K562 (cell line): ENCODE measurements around the gene HNRNPF. TPM values are rescaled to one million over a fixed set of nuclear protein-coding genes. Genes with fewer than 3 reads are reported as not detected.

ENCODE experiments used
- ATAC-seq: fragments of 200-7000 bp; cut with Tn5 transposase; 3 replicates; pipeline ENCODE4 v1.9.1; 2020; ENCODE audit warnings: moderate library complexity
- BruUV-seq: library from RNA; stranded (reverse); fragments of 400-500 nt; replicated peaks from 2 replicates; lab custom pipeline; 2021; lab: Mats Ljungman, UMichigan
- CTCF ChIA-PET: fragments of 300-600 bp; formaldehyde crosslinking; extraction: SDS; loops from one replicate; lab custom pipeline; 2021; ENCODE audit warnings: low intra/inter-chr PET ratio; lab: Yijun Ruan, JAX
- POLR2A ChIA-PET: fragments of 300-600, 350-650 bp; sonication (Branson Sonifier 250); formaldehyde crosslinking; extraction: SDS; loops from one replicate; lab custom pipeline; 2021; ENCODE audit warnings: antibody characterized with exemption, inconsistent platforms; lab: Yijun Ruan, JAX
- DNase-seq, 4 experiments: peaks; one replicate each; pipeline versions ENCODE4 v3.0.0 to v3.0.0-alpha.2; 2011 to 2018; ENCODE audit warnings: low spot score in 3 of 4, mixed read lengths in 3 of 4; ENCODE audit errors: extremely low read depth in 1 of 4
- FAIRE-seq: peaks from 2 replicates; lab custom pipeline; 2011; peaks lifted over from hg19 to GRCh38; lab: Jason Lieb, UNC
- H2AFZ ChIP-seq: 2 replicates; pipeline ENCODE4 v1.6.0; 2011; ENCODE audit warnings: low read depth, low read length, control low read depth, inconsistent platforms
- H3K27ac ChIP-seq: fragments of 200-600 bp; 3 replicates; pipeline ENCODE4 v1.8.0; 2011; ENCODE audit warnings: low read depth, mild to moderate bottlenecking, control low read depth, inconsistent platforms, low read length, moderate library complexity, mixed read lengths; ENCODE audit errors: extremely low read depth
- H3K27me3 ChIP-seq, 2 experiments: fragments of 300-600 bp in 1 of 2; 2 replicates in 1 of 2; 3 replicates in 1 of 2; pipeline versions ENCODE4 v1.6.0 to v1.8.0; 2011; ENCODE audit warnings: inconsistent platforms in 2 of 2, low read length in 2 of 2, mild to moderate bottlenecking in 1 of 2, mixed read lengths in 1 of 2, moderate library complexity in 1 of 2; ENCODE audit not compliant: control insufficient read depth in 2 of 2, insufficient read depth in 2 of 2
- H3K36me3 ChIP-seq: fragments of 300-600 bp; 3 replicates; pipeline ENCODE4 v1.8.0; 2011; ENCODE audit warnings: mild to moderate bottlenecking, low read length, inconsistent platforms; ENCODE audit not compliant: control insufficient read depth, insufficient read depth
- H3K4me1 ChIP-seq, 2 experiments: fragments of 200-600 bp in 1 of 2; replicated peaks in 1 of 2; 2 replicates in 1 of 2; 3 replicates in 1 of 2; pipeline versions ENCODE4 v1.5.1 to v1.8.0; 2011; ENCODE audit warnings: inconsistent platforms in 2 of 2, low read length in 2 of 2, mild to moderate bottlenecking in 1 of 2, mixed read lengths in 1 of 2, moderate library complexity in 1 of 2; ENCODE audit not compliant: control insufficient read depth in 2 of 2, insufficient read depth in 2 of 2
- H3K4me2 ChIP-seq: 2 replicates; pipeline ENCODE4 v1.6.1; 2011; ENCODE audit warnings: low read length, control low read depth, inconsistent platforms, mixed read lengths; ENCODE audit not compliant: insufficient read depth
- H3K4me3 ChIP-seq: fragments of 200-600 bp; sonication (generic), shearing (Covaris generic); 2 replicates; pipeline ENCODE4 v1.5.1; 2016; ENCODE audit warnings: control low read depth, inconsistent platforms
- H3K79me2 ChIP-seq: fragments of 200-600 bp; 3 replicates; pipeline ENCODE4 v1.8.0; 2011; ENCODE audit warnings: low read length, inconsistent platforms; ENCODE audit not compliant: control insufficient read depth, insufficient read depth
- H3K9ac ChIP-seq, 2 experiments: 2 replicates each; pipeline versions ENCODE4 v1.6.0 to v1.6.1; 2011; ENCODE audit warnings: low read depth in 2 of 2, low read length in 2 of 2, control low read depth in 1 of 2, inconsistent platforms in 1 of 2, mild to moderate bottlenecking in 1 of 2, mixed read lengths in 1 of 2; ENCODE audit not compliant: insufficient read depth in 1 of 2
- H3K9me1 ChIP-seq: one replicate; pipeline ENCODE4 v1.6.0; 2011; ENCODE audit warnings: inconsistent platforms, mild to moderate bottlenecking, low read length, moderate library complexity; ENCODE audit not compliant: control insufficient read depth, insufficient read depth
- H3K9me3 ChIP-seq: replicated peaks from 2 replicates; pipeline ENCODE4 v1.5.1; 2011; ENCODE audit warnings: low read depth, low read length, inconsistent platforms; ENCODE audit not compliant: control insufficient read depth, insufficient read depth
- H4K20me1 ChIP-seq: replicated peaks from 2 replicates; pipeline ENCODE4 v1.6.1; 2011; ENCODE audit warnings: low read length, inconsistent platforms, mixed read lengths; ENCODE audit not compliant: control insufficient read depth, insufficient read depth
- ATF4 ChIP-seq: fragments of 450-650 bp; formaldehyde crosslinking; IDR thresholded peaks from 2 replicates; pipeline ENCODE4 v1.4.0; 2022; ENCODE audit warnings: mild to moderate bottlenecking, moderate library complexity
- BHLHE40 ChIP-seq: IDR thresholded peaks from 2 replicates; pipeline ENCODE4 v1.6.1; 2011; ENCODE audit warnings: low read length, improper control_type of control experiment
- CTBP1 ChIP-seq: fragments of 450-650 bp; IDR thresholded peaks from 2 replicates; pipeline ENCODE4 v1.6.1; 2016; ENCODE audit warnings: borderline replicate concordance
- CXXC5 ChIP-seq: fragments of 250-450 bp; sonication (Bioruptor Pico); IDR thresholded peaks from 2 replicates; pipeline ENCODE4 v1.8.0; 2022; ENCODE audit warnings: inconsistent platforms, mild to moderate bottlenecking, moderate library complexity
- EGR1 ChIP-seq: fragments of 450-650 bp; conservative IDR thresholded peaks from 2 replicates; pipeline ENCODE4 v1.6.1; 2017; ENCODE audit warnings: mild to moderate bottlenecking
- FIP1L1 ChIP-seq: fragments of 200-400 bp; formaldehyde crosslinking; IDR thresholded peaks from 2 replicates; pipeline ENCODE4 v1.6.1; 2018; ENCODE audit warnings: mild to moderate bottlenecking, low read depth, low read length; ENCODE audit not compliant: poor library complexity, severe bottlenecking
- HEY1 ChIP-seq: fragments of 250-450 bp; sonication (Bioruptor Pico); IDR thresholded peaks from 2 replicates; pipeline ENCODE4 v1.5.0; 2020; ENCODE audit warnings: mild to moderate bottlenecking, moderate library complexity, borderline replicate concordance
- MAZ ChIP-seq, 2 experiments: fragments of 450-650 bp in 1 of 2; sonication (generic) in 1 of 2; formaldehyde crosslinking; IDR thresholded peaks in 1 of 2; conservative IDR thresholded peaks in 1 of 2; 2 replicates each; pipeline versions ENCODE4 v1.4.0 to v1.5.0; 2020; ENCODE audit warnings: mild to moderate bottlenecking in 1 of 2, missing genetic modification reagents in 1 of 2
- POLR2G ChIP-seq: fragments of 200-400 bp; formaldehyde crosslinking; IDR thresholded peaks from 2 replicates; pipeline ENCODE4 v1.6.1; 2017; ENCODE audit warnings: low read depth, mild to moderate bottlenecking, antibody characterized with exemption, low read length, moderate library complexity
- POU5F1 ChIP-seq: fragments of 150-350 bp; IDR thresholded peaks from 2 replicates; pipeline ENCODE4 v1.6.1; 2014; ENCODE audit warnings: borderline replicate concordance, low read length, low read depth, mild to moderate bottlenecking; ENCODE audit not compliant: partially characterized antibody
- RNF2 ChIP-seq: sonication (generic); IDR thresholded peaks from 2 replicates; pipeline ENCODE4 v1.6.1; 2016
- TAF1 ChIP-seq: IDR thresholded peaks from 2 replicates; pipeline ENCODE4 v1.6.1; 2011; ENCODE audit warnings: mild to moderate bottlenecking, low read length, moderate library complexity; ENCODE audit not compliant: insufficient read depth, control insufficient read depth, severe bottlenecking; ENCODE audit errors: extremely low read depth
- ZBTB9 ChIP-seq: fragments of 450-650 bp; formaldehyde crosslinking; IDR thresholded peaks from 2 replicates; pipeline ENCODE4 v1.4.0; 2020; ENCODE audit warnings: mild to moderate bottlenecking, moderate library complexity
- ZNF140 ChIP-seq: fragments of 250-450 bp; sonication (Bioruptor Pico); IDR thresholded peaks from 2 replicates; pipeline ENCODE4 v1.8.0; 2021; ENCODE audit warnings: moderate library complexity, mild to moderate bottlenecking, inconsistent platforms
- ZNF449 ChIP-seq: fragments of 250-450 bp; sonication (Bioruptor Pico); IDR thresholded peaks from 2 replicates; pipeline ENCODE4 v1.8.0; 2022; ENCODE audit warnings: moderate library complexity, mild to moderate bottlenecking, inconsistent platforms
- ZNF655 ChIP-seq: fragments of 250-450 bp; sonication (Bioruptor Pico); IDR thresholded peaks from 2 replicates; pipeline ENCODE4 v1.5.0; 2021
- ZNF79 ChIP-seq: fragments of 250-450 bp; sonication (Bioruptor Pico); IDR thresholded peaks from 2 replicates; pipeline ENCODE4 v1.4.0; 2020; ENCODE audit warnings: low read depth, mild to moderate bottlenecking, moderate library complexity
- WGBS: fragments of 100-300 bp; shearing (Covaris generic); methylation state at CpG from one replicate; pipeline ENCODE4 v1.1.6; 2016; ENCODE audit warnings: low coverage, mixed read lengths; ENCODE audit not compliant: insufficient coverage; ENCODE audit errors: missing lambda C conversion rate; 5-methylcytosine and 5-hydroxymethylcytosine counted together
- in situ Hi-C: fragments of 300-500 bp; cut with MboI; formaldehyde crosslinking; loops from 4 replicates; pipeline ENCODE4 v1.15.0; 2018; ENCODE audit warnings: inconsistent platforms, mixed read lengths
- intact Hi-C: fragments of 100-400 bp; cut with micrococcal nuclease; formaldehyde crosslinking; loops from 2 replicates; pipeline ENCODE4 v1.14.2; 2022
- polyA plus RNA-seq, 8 experiments: library from polyadenylated mRNA; depleted of rRNA in 4 of 8; stranded (reverse) in 5 of 8; unstranded in 3 of 8; fragments of >200 nt; fragmentation: Nextera tagmentation in 2 of 8; fragmentation: Illumina TruSeq in 1 of 8; extraction: Ambion mirVana in 2 of 8; extraction: Trizol in 1 of 8; gene quantifications; 2 replicates each; pipeline versions ENCODE4 v1.2.1 to v1.2.3, GENCODE V29; 2011 to 2014; ENCODE audit warnings: inconsistent platforms in 1 of 8, missing spikeins in 1 of 8
- total RNA-seq, 7 experiments: library from RNA; depleted of rRNA in 6 of 7; stranded (reverse); fragments of >200 nt in 6 of 7; fragmentation: Illumina TruSeq in 2 of 7; extraction: Trizol in 2 of 7; gene quantifications; 2 replicates each; pipeline versions ENCODE4 v1.2.1 to v1.2.3, GENCODE V29; 2011 to 2021; ENCODE audit warnings: low replicate concordance in 1 of 7

HNRNPF gene
- total and polyA plus RNA-seq, 9 of the 15 experiments (the other 6 are each of a cell fraction or from before 2014, with no cell fraction given), result 192 to 489 (median 416) TPM

GRCh38 chr10:43395571-43396060, 13.4 kb downstream of the HNRNPF start:
- ChIA-PET CTCF (interaction anchor here (0.5 kb wide), 1 partner anchor 47 kb away, joined by 6 read pairs; no protein-coding TSS in a partner anchor), POLR2A (interaction anchor here (0.6 to 5.3 kb wide), 15 partner anchors 11 to 1378 kb away, joined by 3 to 73 read pairs (median 4); partner anchors contain the start of genes HNRNPF and ZNF487)
- DNase-seq (peak in 3 of 4 experiments; percentile 58 to 80 (median 60)), FAIRE-seq (no peak), ATAC-seq (peak; percentile 16)
- H3K9ac ChIP-seq, result peak overlapping the region; percentile 96 to 97
- H3K4me1 ChIP-seq, result peaks cover 56 to 57% of the 10 kb centered on the region in 2 experiments; a peak in 4 of 5 replicates
- peak overlapping the region; percentile 65 for H3K4me3 ChIP-seq
- H3K27me3 ChIP-seq, result no peaks in the 10 kb centered on the region
- peaks cover 6% of the 10 kb centered on the region for H3K9me1 ChIP-seq
- H3K27ac ChIP-seq, result peak overlapping the region; percentile 96
- BruUV-seq, result no TSS peak
- H3K4me2 ChIP-seq, result peak overlapping the region; percentile 89
- intact Hi-C loops (loop anchor here (2.0 to 5.0 kb wide), 2 partner anchors 41 to 48 kb away; partner anchors contain the start of gene ZNF487), in situ Hi-C loops (loop anchor here (5.0 kb wide), 1 partner anchor 57 kb away; no protein-coding TSS in a partner anchor)
- H3K79me2 ChIP-seq, result peaks cover 97% of the 10 kb centered on the region
- peaks cover 85% of the 10 kb centered on the region for H3K36me3 ChIP-seq
- H4K20me1 ChIP-seq, result peaks cover 69% of the 10 kb centered on the region
- no peaks in the 10 kb centered on the region for H3K9me3 ChIP-seq
- 2% methylated on average over 18 of the region's 18 CpGs for WGBS
- H2AFZ ChIP-seq, result no peak overlapping the region
- TF ChIP-seq ATF4 (CRISPR knock-in tag), result peak; percentile 39; the same call in 1 of the 2 replicates
- TF ChIP-seq TAF1, result no peak
- peak; percentile 28; the same call in 1 of the 2 replicates for TF ChIP-seq CXXC5 (CRISPR knock-in tag)
- TF ChIP-seq CTBP1, result no peak
- no peak for TF ChIP-seq RNF2
- TF ChIP-seq HEY1 (CRISPR knock-in tag), result no peak
- 0 out of 2 replicates have a peak, but pooled peaks have one; percentile 4 for TF ChIP-seq BHLHE40
- TF ChIP-seq ZBTB9 (CRISPR knock-in tag), result peak; percentile 32; the same call in 1 of the 2 replicates
- TF ChIP-seq POU5F1, result no peak
- TF ChIP-seq MAZ (CRISPR knock-in tag; conservative IDR thresholded peaks at IDR 0.05 in 1 of 2, IDR thresholded peaks at IDR 0.05 in 1 of 2), result 0 out of 4 replicates have a peak, but pooled peaks of 1 of the 2 experiments have one; percentile 16
- no peak for TF ChIP-seq ZNF449 (CRISPR knock-in tag)
- TF ChIP-seq ZNF655 (CRISPR knock-in tag), result no peak
- TF ChIP-seq ZNF140, result no peak
- peak; percentile 42 for TF ChIP-seq POLR2G
- peak; percentile 82 for TF ChIP-seq EGR1
- no peak for TF ChIP-seq ZNF79 (CRISPR knock-in tag)
- peak; percentile 22 for TF ChIP-seq FIP1L1
